ENCODE measurements around the gene CARD11.

Gene CARD11

GRCh38 chr7:3043544-3044371 is at the start of gene CARD11:
Gene CARD11 (minus strand): TSS chr7:3043867. CDS start chr7:2958506, 85,361 bp downstream.
- peak; percentile 55 for DNase-seq (ENCODE audit: low spot score)

GRCh38 chr7:3092468-3092867 is 48.8 kb upstream of the CARD11 start:
- no peak for DNase-seq (ENCODE audit: low spot score)

GRCh38 chr7:3091631-3092030 is 48.0 kb upstream of the CARD11 start:
- no peak for DNase-seq (ENCODE audit: low spot score)

- no peak for DNase-seq (ENCODE audit: low spot score)
Measured at GRCh38 chr7:3089493-3089892, 45.8 kb upstream of the CARD11 start.

- no peak for DNase-seq (ENCODE audit: low spot score)
Measured at GRCh38 chr7:3087243-3087755, 43.6 kb upstream of the CARD11 start.

GRCh38 chr7:3083350-3083749 is 39.7 kb upstream of the CARD11 start:
- DNase-seq (ENCODE audit: low spot score), result no peak

- no peak for DNase-seq (ENCODE audit: low spot score)
Measured at GRCh38 chr7:3082831-3083230, 39.2 kb upstream of the CARD11 start.

GRCh38 chr7:3082386-3082785 is 38.7 kb upstream of the CARD11 start:
- no peak for DNase-seq (ENCODE audit: low spot score)

GRCh38 chr7:3080106-3080505 is 36.4 kb upstream of the CARD11 start:
- DNase-seq (ENCODE audit: low spot score), result no peak

GRCh38 chr7:3078514-3078913 is 34.8 kb upstream of the CARD11 start:
- no peak for DNase-seq (ENCODE audit: low spot score)

GRCh38 chr7:3076700-3077099 is 33.0 kb upstream of the CARD11 start:
- no peak for DNase-seq (ENCODE audit: low spot score)

GRCh38 chr7:3076163-3076562 is 32.5 kb upstream of the CARD11 start:
- DNase-seq (ENCODE audit: low spot score), result no peak

GRCh38 chr7:3075441-3075840 is 31.8 kb upstream of the CARD11 start:
- DNase-seq (ENCODE audit: low spot score), result no peak

GRCh38 chr7:3074459-3074821 is 30.8 kb upstream of the CARD11 start:
- no peak for DNase-seq (ENCODE audit: low spot score)

GRCh38 chr7:3073763-3074458 is 30.2 kb upstream of the CARD11 start:
- DNase-seq (ENCODE audit: low spot score), result no peak

GRCh38 chr7:3070908-3071307 is 27.2 kb upstream of the CARD11 start:
- DNase-seq (ENCODE audit: low spot score), result no peak

GRCh38 chr7:3069771-3070449 is 26.2 kb upstream of the CARD11 start:
- no peak for DNase-seq (ENCODE audit: low spot score)

- DNase-seq (ENCODE audit: low spot score), result no peak
Measured at GRCh38 chr7:3068530-3068929, 24.9 kb upstream of the CARD11 start.

- no peak for DNase-seq (ENCODE audit: low spot score)
Measured at GRCh38 chr7:3067606-3068380, 24.1 kb upstream of the CARD11 start.

- no peak for DNase-seq (ENCODE audit: low spot score)
Measured at GRCh38 chr7:3067193-3067592, 23.5 kb upstream of the CARD11 start.

GRCh38 chr7:3066506-3066905 is 22.8 kb upstream of the CARD11 start:
- DNase-seq (ENCODE audit: low spot score), result no peak

- DNase-seq (ENCODE audit: low spot score), result no peak
Measured at GRCh38 chr7:3065724-3066143, 22.1 kb upstream of the CARD11 start.
